Spleen (tissue), 7 donors: ENCODE data around the gene LRP11.

ENCODE experiments used
- CTCF ChIP-seq, 11 experiments: fragments of 200-600 bp in 7 of 11; fragments of 450-650 bp in 4 of 11; sonication (generic) in 4 of 11; IDR thresholded peaks in 8 of 11; conservative IDR thresholded peaks in 3 of 11; 1 replicate in 7 of 11; 2 replicates in 4 of 11; pipeline versions ENCODE4 v1.4.0 to v1.8.0; 2016 to 2021; ENCODE audit warnings: antibody characterized with exemption in 11 of 11, inconsistent platforms in 4 of 11, mild to moderate bottlenecking in 1 of 11
- POLR2AphosphoS5 ChIP-seq, 3 donors: sonication (generic); formaldehyde crosslinking; IDR thresholded peaks; one replicate each; pipeline ENCODE4 v1.5.1; 2017; ENCODE audit warnings: antibody characterized with exemption in 3 of 3
- donor health status: DM: no; HTN: no; CAD: no; lungs with moderate emphysema.
- donor health status: DM: no; HTN: no; CAD: no.
- donor health status: DM: no; HTN: no; CAD: no.

GRCh38 chr6:149863698-149864577 is at the start of gene LRP11:
- peak in 1 of 11 experiments; percentile 3 for TF ChIP-seq CTCF (IDR thresholded peaks at IDR 0.05 in 8 of 11, conservative IDR thresholded peaks at IDR 0.05 in 3 of 11)
- TF ChIP-seq POLR2AphosphoS5 (IDR thresholded peaks at IDR 0.05): peak; percentile 16 to 85 (median 70)
